WERI-Rb-1 (cell line): ENCODE results near the gene STAU1.
"Not testable (repeated sequence)": the region's sequence is repeated elsewhere in the genome, so short reads cannot be mapped to it uniquely, and the experiment has no call there.

Experiments
- DNase-seq: peaks from one replicate; pipeline ENCODE4 v3.0.0-alpha.2; 2020
- H3K27ac ChIP-seq: fragments of 250-450 bp; sonication (Bioruptor Pico); 2 replicates; pipeline ENCODE4 v1.5.1; 2020; ENCODE audit warnings: mild to moderate bottlenecking, moderate library complexity
- H3K27me3 ChIP-seq: fragments of 250-450 bp; sonication (Bioruptor Pico); 2 replicates; pipeline ENCODE4 v1.5.1; 2021; ENCODE audit warnings: mild to moderate bottlenecking, low read depth, moderate library complexity; ENCODE audit not compliant: insufficient read depth, severe bottlenecking
- H3K36me3 ChIP-seq: fragments of 250-450 bp; sonication (Bioruptor Pico); 2 replicates; pipeline ENCODE4 v1.5.1; 2020; ENCODE audit warnings: mild to moderate bottlenecking, moderate library complexity
- H3K4me3 ChIP-seq: 2 replicates; pipeline ENCODE4 v1.5.1; 2011; ENCODE audit warnings: low read depth, mild to moderate bottlenecking, control low read depth, low read length
- H3K9me3 ChIP-seq: fragments of 250-450 bp; sonication (Bioruptor Pico); 2 replicates; pipeline ENCODE4 v1.5.1; 2021; ENCODE audit warnings: mild to moderate bottlenecking, moderate library complexity; ENCODE audit not compliant: severe bottlenecking
- TF ChIP-seq, protein P1 (sequence below): IDR thresholded peaks from 2 replicates; pipeline ENCODE4 v1.5.1; 2011; ENCODE audit warnings: low read depth, mild to moderate bottlenecking, control low read depth, inconsistent platforms, low read length

Gene STAU1

DNA sequence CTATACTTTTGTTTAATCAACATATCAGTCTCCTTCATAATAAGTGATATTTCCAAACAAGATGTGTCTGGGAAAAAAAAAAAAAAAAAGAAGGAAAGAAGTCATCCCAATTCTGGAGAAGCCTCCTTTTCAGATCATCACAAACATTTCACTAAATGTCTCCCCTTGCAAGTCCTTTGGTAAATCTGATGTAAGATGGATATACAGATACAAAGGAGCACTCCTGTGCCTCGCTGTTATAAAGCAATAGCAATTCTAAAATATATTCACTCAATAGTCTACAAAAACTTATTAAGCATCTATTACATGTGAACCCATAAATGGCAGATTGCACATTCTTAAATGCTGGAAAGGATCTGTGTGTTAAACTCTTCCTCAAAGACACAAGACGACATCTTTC, 17.4 kb downstream of the STAU1 start:
- Histone ChIP-seq H3K27ac (no peak overlapping the region), H3K9me3 (no peaks in the 10 kb centered on the region), H3K36me3 (peaks cover 18% of the 10 kb centered on the region), H3K4me3 (no peak overlapping the region), H3K27me3 (no peaks in the 10 kb centered on the region)
- no peak for DNase-seq
- TF ChIP-seq, protein P1, sequence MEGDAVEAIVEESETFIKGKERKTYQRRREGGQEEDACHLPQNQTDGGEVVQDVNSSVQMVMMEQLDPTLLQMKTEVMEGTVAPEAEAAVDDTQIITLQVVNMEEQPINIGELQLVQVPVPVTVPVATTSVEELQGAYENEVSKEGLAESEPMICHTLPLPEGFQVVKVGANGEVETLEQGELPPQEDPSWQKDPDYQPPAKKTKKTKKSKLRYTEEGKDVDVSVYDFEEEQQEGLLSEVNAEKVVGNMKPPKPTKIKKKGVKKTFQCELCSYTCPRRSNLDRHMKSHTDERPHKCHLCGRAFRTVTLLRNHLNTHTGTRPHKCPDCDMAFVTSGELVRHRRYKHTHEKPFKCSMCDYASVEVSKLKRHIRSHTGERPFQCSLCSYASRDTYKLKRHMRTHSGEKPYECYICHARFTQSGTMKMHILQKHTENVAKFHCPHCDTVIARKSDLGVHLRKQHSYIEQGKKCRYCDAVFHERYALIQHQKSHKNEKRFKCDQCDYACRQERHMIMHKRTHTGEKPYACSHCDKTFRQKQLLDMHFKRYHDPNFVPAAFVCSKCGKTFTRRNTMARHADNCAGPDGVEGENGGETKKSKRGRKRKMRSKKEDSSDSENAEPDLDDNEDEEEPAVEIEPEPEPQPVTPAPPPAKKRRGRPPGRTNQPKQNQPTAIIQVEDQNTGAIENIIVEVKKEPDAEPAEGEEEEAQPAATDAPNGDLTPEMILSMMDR, result no peak

DNA sequence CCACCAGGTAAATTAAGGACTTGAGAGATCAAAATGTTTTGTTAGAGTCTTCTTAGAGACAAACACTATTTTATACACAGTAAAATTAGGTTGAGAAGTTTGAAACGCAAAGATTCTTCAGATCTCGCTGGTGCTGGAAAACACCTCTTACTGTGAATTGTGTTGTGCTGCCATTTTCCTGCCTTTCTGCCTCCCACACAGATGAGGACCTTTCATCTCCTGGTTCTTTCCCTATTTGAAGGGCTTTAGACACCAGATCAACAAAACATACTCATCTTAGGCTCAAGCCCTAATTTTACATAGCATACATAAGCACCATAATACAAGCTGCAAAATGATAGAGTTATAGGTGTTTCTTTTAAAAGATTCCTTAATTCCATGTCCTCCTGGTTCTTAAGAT, 18.6 kb downstream of the STAU1 start:
- no peaks in the 10 kb centered on the region for H3K9me3 ChIP-seq
- DNase-seq, result no peak
- H3K36me3 ChIP-seq, result peaks cover 29% of the 10 kb centered on the region
- no peaks in the 10 kb centered on the region for H3K27me3 ChIP-seq
- H3K4me3 ChIP-seq, result no peak overlapping the region
- TF ChIP-seq, protein P1, result no peak
- H3K27ac ChIP-seq, result no peak overlapping the region

DNA sequence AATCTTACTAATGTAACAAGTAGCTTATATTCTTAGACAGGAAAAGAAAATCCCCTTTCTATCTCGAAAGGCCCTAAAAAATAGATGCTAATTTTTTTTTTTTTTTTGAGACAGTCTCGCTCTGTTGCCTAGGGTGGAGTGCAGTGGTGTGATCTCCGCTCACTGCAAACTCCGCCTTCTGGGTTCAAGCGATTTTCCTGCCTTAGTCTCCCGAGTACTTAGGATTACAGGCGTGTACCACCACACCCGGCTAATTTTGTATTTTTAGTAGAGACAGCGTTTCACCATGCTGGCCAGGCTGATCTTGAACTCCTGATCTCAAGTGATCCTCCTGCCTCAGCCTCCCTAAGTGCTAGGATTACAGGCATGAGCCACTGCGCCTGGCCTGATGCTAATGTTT, 19.3 kb downstream of the STAU1 start:
- not testable (repeated sequence) for DNase-seq, H3K27me3 ChIP-seq, H3K27ac ChIP-seq, H3K4me3 ChIP-seq, H3K9me3 ChIP-seq
- peaks cover 33% of the 10 kb centered on the region for H3K36me3 ChIP-seq

DNA sequence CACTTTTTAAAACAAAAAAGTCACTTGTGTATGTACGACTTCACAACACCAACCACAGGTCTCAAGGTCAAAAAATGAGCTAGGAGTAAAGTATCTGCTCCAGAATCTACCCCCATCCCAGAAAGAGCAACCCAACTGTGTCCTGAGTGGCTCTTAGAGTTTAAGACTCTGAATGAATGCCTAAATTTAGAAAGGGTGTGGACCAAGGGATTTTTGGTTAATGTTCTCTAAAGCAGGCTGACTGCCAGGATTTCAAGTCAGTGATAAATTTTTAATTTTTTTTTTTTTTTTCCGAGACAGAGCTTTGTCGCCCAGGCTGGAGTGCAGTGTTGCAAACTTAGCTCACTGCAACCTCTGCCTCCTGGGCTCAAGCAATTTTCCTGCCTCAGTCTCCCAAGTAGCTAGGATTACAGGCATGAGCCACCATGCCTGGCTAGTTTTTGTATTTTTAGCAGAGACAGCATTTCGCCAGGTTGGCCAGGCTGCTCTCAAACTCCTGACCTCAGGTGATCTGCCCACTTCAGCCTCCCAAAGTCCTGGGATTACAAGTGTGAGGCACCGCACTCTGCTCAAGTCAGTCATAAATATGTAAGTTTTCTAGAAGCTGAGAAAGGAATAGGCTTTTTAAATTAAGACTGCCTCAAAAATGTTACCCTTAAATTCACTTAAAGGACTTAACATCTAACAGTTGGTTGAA, 20.2 kb downstream of the STAU1 start:
- DNase-seq, result no peak
- TF ChIP-seq, protein P1, result no peak
- no peak overlapping the region for H3K27ac ChIP-seq
- H3K27me3 ChIP-seq, result no peaks in the 10 kb centered on the region
- no peaks in the 10 kb centered on the region for H3K9me3 ChIP-seq
- no peak overlapping the region for H3K4me3 ChIP-seq
- H3K36me3 ChIP-seq, result peaks cover 37% of the 10 kb centered on the region

DNA sequence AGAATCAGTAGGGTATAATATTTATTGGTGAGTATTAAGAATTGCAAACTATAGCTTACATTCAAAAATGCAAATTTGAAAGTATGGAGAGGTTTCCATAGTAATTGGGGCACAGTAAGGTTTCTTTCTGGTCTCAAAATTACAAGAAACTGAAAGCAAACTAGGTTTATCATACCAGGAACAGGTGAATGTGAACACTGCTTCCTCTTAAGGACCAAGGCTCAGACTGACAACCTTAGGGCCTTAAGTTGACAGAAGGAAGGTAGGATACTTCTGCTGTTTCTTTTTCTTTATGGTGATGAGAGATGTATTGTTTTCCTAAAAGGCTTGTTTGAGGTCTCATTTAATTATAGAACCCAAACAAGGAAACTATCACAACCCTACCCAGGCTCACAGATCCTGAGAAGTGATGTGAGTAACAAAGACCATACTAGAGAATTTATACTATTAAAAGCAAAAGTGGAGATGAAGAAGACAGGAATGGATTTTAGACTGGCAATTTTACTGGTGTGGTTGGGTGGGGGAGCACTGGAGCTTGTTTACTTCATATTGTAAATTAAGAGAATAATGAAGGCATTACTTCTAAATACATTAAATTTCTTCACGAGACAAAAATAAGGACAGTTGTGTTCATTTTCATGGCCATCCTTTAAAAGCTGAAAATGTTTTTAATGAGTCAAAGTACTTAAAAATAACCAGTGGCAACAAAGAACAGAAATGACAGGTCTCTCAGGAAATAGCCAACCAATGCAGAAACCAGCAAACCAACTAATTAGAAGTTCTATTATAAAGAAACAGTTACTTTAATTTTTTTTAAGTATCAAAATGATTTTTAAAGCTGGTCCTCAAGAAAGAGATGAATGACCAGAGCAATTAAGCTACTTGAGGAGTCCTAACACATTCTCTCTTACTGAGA, 21.3 kb downstream of the STAU1 start:
- H3K36me3 ChIP-seq, result peaks cover 38% of the 10 kb centered on the region
- no peak overlapping the region for H3K4me3 ChIP-seq
- no peak for DNase-seq
- no peaks in the 10 kb centered on the region for H3K9me3 ChIP-seq
- H3K27me3 ChIP-seq, result no peaks in the 10 kb centered on the region
- H3K27ac ChIP-seq, result no peak overlapping the region
- TF ChIP-seq, protein P1, result no peak

DNA sequence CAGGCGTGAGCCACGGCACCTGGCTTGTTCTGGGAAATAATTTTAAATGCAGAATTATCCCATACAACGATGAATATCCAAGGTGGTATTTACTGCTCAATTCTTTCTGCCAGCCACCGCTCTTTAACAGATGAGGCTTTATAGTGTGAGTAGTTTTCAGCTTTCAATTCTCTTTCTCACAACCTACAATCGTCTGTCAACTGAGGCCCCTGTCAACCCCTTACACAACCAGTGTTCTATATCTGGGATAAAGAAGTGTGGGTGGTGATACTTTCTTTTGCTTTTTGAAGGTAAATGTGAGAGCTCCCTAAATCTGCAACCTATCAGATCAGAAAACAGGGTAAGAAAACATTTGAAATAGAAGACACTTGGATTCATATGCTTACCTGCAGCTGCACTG, 22.5 kb downstream of the STAU1 start:
- Histone ChIP-seq H3K27me3 (no peaks in the 10 kb centered on the region), H3K9me3 (no peaks in the 10 kb centered on the region), H3K4me3 (no peak overlapping the region), H3K27ac (no peak overlapping the region), H3K36me3 (peaks cover 40% of the 10 kb centered on the region)
- TF ChIP-seq, protein P1, result no peak
- DNase-seq, result no peak
